Pancreas (tissue), 10 donors: ENCODE data around the gene PDZD2. TPM values are rescaled to one million over a fixed set of nuclear protein-coding genes. Genes with fewer than 3 reads are reported as not detected.

Experiments
- ATAC-seq, 4 donors: fragments of 200-7000 bp; cut with Tn5 transposase; one replicate each; pipeline versions ENCODE4 v1.8.0 to v1.9.1; 2020; ENCODE audit warnings: mild to moderate bottlenecking in 4 of 4, moderate library complexity in 4 of 4
- DNase-seq, 6 donors: peaks; one replicate each; pipeline ENCODE4 v3.0.0-alpha.2; 2020
- FAIRE-seq: peaks from 2 replicates; lab custom pipeline; 2012; peaks lifted over from hg19 to GRCh38; lab: Jason Lieb, UNC
- H3K27ac ChIP-seq, 4 donors: fragments of 200-600 bp; sonication (generic); 1 replicate in 3 of 4; 2 replicates in 1 of 4; pipeline versions ENCODE4 v1.5.0 to v1.8.0; 2020
- H3K27me3 ChIP-seq, 4 donors: fragments of 200-600 bp; one replicate each; pipeline ENCODE4 v1.8.0; 2021
- H3K36me3 ChIP-seq, 3 donors: fragments of 200-600 bp; sonication (generic) in 1 of 3; one replicate each; pipeline versions ENCODE4 v1.5.0 to v1.8.0; 2020 to 2021
- H3K4me1 ChIP-seq, 3 donors: fragments of 200-600 bp; one replicate each; pipeline ENCODE4 v1.8.0; 2021
- H3K4me3 ChIP-seq, 4 donors: fragments of 200-600 bp; sonication (generic) in 2 of 4; one replicate each; pipeline versions ENCODE4 v1.5.0 to v1.8.0; 2020 to 2021
- H3K9me3 ChIP-seq, 4 donors: fragments of 200-600 bp; one replicate each; pipeline ENCODE4 v1.8.0; 2021
- CTCF ChIP-seq, 4 donors: fragments of 200-600 bp; sonication (generic) in 3 of 4; IDR thresholded peaks; one replicate each; pipeline versions ENCODE4 v1.5.0 to v1.8.0; 2021; ENCODE audit warnings: antibody characterized with exemption in 4 of 4
- WGBS, 2 donors: extraction: QIAGEN DNeasy Blood & Tissue Kit; methylation state at CpG; one replicate each; pipeline ENCODE4 v1.1.7; 2013; 5-methylcytosine and 5-hydroxymethylcytosine counted together
- intact Hi-C, 3 donors: fragments of 100-400 bp; cut with DNase I; formaldehyde crosslinking; loops; one replicate each; pipeline versions ENCODE4 v1.11.1 to v1.14.2; 2022
- polyA plus RNA-seq, 2 donors: library from polyadenylated mRNA; stranded (reverse); fragments of 200-250 nt; gene quantifications; one replicate each; pipeline ENCODE4 v1.2.3, GENCODE V29; 2013
- total RNA-seq, 6 donors: library from RNA; stranded (reverse); fragmentation: NEBNext Ultra II Directional in 4 of 6; extraction: Animal tissue kit (Norgen Biotek cat#: 25700) in 4 of 6; gene quantifications; one replicate each; pipeline versions ENCODE4 v1.2.1 to v1.2.4, GENCODE V29; 2021 to 2023
- donor health status: healthy with polysubstance abuse.
- donor health status: DM: no; HTN: no; CAD: no; lungs with moderate emphysema.
- donor health status: DM: no; HTN: no; CAD: no.
- donor health status: control.
- donor health status: control.
- donor health status: Bipolar disorder and iron deficiency.
- donor health status: DM: yes; HTN: yes; CAD: no.
- donor health status: DM: no; HTN: no; CAD: no.
- donor health status: DM: no; HTN: no; CAD: no.
- donor health status: DM: yes; HTN: yes; CAD: no.

The PDZD2 gene
- total and polyA plus RNA-seq, 8 donors = 1.4 to 4.5 (median 3.3) TPM

GRCh38 chr5:32001284-32001683, 362.4 kb downstream of the PDZD2 start:
- DNase-seq (no peak), ATAC-seq (no peak), FAIRE-seq (no peak)
- Histone ChIP-seq H3K36me3 (no peaks in the 10 kb centered on the region), H3K27ac (no peak overlapping the region), H3K4me1 (no peaks in the 10 kb centered on the region), H3K9me3 (no peaks in the 10 kb centered on the region), H3K4me3 (no peak overlapping the region), H3K27me3 (no peaks in the 10 kb centered on the region)
- 73 to 80% methylated on average over 10 to 11 of the region's 11 CpGs for WGBS, 2 donors
- intact Hi-C loops = no loop called here
- TF ChIP-seq CTCF (IDR thresholded peaks at IDR 0.05) = no peak

- Histone ChIP-seq H3K36me3 (no peaks in the 10 kb centered on the region), H3K9me3 (no peaks in the 10 kb centered on the region), H3K4me1 (no peaks in the 10 kb centered on the region), H3K27ac (no peak overlapping the region), H3K4me3 (no peak overlapping the region), H3K27me3 (no peaks in the 10 kb centered on the region)
- no peak for DNase-seq
- no peak for FAIRE-seq
- TF ChIP-seq CTCF (IDR thresholded peaks at IDR 0.05) = no peak
- ATAC-seq = no peak
- intact Hi-C loops = no loop called here
- 72 to 75% methylated on average over 11 of the region's 11 CpGs for WGBS, 2 donors
Measured at GRCh38 chr5:32001707-32002106, 362.8 kb downstream of the PDZD2 start.

- FAIRE-seq (no peak), DNase-seq (no peak)
- 44 to 46% methylated on average over 3 of the region's 3 CpGs for WGBS, 2 donors
Measured at GRCh38 chr5:32002755-32003154, 363.8 kb downstream of the PDZD2 start.

GRCh38 chr5:32003981-32004380, 365.1 kb downstream of the PDZD2 start:
- no peaks in the 10 kb centered on the region for H3K4me1 ChIP-seq
- FAIRE-seq = no peak
- intact Hi-C loops = no loop called here
- 41 to 52% methylated on average over 4 of the region's 4 CpGs for WGBS, 2 donors
- H3K36me3 ChIP-seq = no peaks in the 10 kb centered on the region
- no peak overlapping the region for H3K27ac ChIP-seq
- no peaks in the 10 kb centered on the region for H3K27me3 ChIP-seq
- no peak for ATAC-seq
- no peak for DNase-seq
- no peak overlapping the region for H3K4me3 ChIP-seq
- no peak for TF ChIP-seq CTCF (IDR thresholded peaks at IDR 0.05)
- no peaks in the 10 kb centered on the region for H3K9me3 ChIP-seq

More at GRCh38 chr5:32002755-32003154, 363.8 kb downstream of the PDZD2 start:
- intact Hi-C loops = no loop called here
- no peak overlapping the region for H3K27ac ChIP-seq
- no peaks in the 10 kb centered on the region for H3K4me1 ChIP-seq
- H3K27me3 ChIP-seq = no peaks in the 10 kb centered on the region
- no peaks in the 10 kb centered on the region for H3K36me3 ChIP-seq
- TF ChIP-seq CTCF (IDR thresholded peaks at IDR 0.05) = no peak
- no peak for ATAC-seq
- H3K4me3 ChIP-seq = no peak overlapping the region
- no peaks in the 10 kb centered on the region for H3K9me3 ChIP-seq

GRCh38 chr5:32004404-32004803, 365.5 kb downstream of the PDZD2 start:
- Histone ChIP-seq H3K9me3 (no peaks in the 10 kb centered on the region), H3K27ac (no peak overlapping the region), H3K27me3 (no peaks in the 10 kb centered on the region), H3K4me3 (no peak overlapping the region), H3K36me3 (no peaks in the 10 kb centered on the region), H3K4me1 (no peaks in the 10 kb centered on the region)
- no peak for DNase-seq
- TF ChIP-seq CTCF (IDR thresholded peaks at IDR 0.05) = no peak
- intact Hi-C loops = no loop called here
- no peak for ATAC-seq
- no peak for FAIRE-seq
- WGBS, 2 donors = 53 to 66% methylated on average over 3 of the region's 3 CpGs
